HAP-1 (cell line): ENCODE data around the gene TUNAR.

Experiments used
- DNase-seq, 2 experiments: peaks; one replicate each; pipeline ENCODE4 v3.0.0-alpha.2; 2016 to 2020; ENCODE audit warnings: low spot score in 2 of 2
- H3K27me3 ChIP-seq: fragments of 250-450 bp; sonication (Bioruptor Pico); 2 replicates; pipeline ENCODE4 v1.5.1; 2020; ENCODE audit warnings: low read depth, mild to moderate bottlenecking, moderate library complexity
- H3K36me3 ChIP-seq: fragments of 250-450 bp; sonication (Bioruptor Pico); replicated peaks from 2 replicates; pipeline ENCODE4 v1.5.1; 2020; ENCODE audit warnings: mild to moderate bottlenecking
- H3K4me1 ChIP-seq: fragments of 250-450 bp; sonication (Bioruptor Pico); 2 replicates; pipeline ENCODE4 v1.5.1; 2020; ENCODE audit warnings: mild to moderate bottlenecking
- H3K4me3 ChIP-seq: fragments of 250-450 bp; sonication (Bioruptor Pico); 2 replicates; pipeline ENCODE4 v1.5.1; 2020; ENCODE audit warnings: mild to moderate bottlenecking, moderate library complexity
- H3K9me3 ChIP-seq: fragments of 250-450 bp; sonication (Bioruptor Pico); 2 replicates; pipeline ENCODE4 v1.5.1; 2020; ENCODE audit warnings: mild to moderate bottlenecking, moderate library complexity
- in situ Hi-C: fragments of 300-500 bp; cut with MboI; formaldehyde crosslinking; loops from 3 replicates; pipeline ENCODE4 v1.14.3; 2020; ENCODE audit warnings: low sequenced_read_pairs, inconsistent platforms, mixed read lengths

The TUNAR gene

DNA sequence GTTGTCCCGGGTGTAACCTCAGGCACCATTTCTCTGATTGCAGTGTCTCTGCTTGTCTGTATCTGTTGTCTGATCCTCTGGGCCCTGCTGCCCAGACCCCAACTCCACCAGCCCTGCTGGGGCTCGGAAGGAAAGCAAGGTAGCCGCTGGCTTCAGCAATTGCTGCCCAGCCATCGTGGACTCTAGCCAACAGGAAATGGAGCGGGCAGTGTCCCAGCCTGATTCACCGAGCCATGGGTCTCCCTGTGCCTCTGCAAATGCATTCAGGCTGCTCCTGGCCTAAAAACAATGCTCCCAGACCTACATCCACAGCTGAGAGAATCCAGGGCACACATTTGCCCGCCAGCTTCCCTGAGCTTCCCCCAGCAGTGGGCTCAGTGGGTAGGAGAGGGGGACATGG lies 9.2 kb downstream of the TUNAR start:
- no peak for DNase-seq
- Histone ChIP-seq H3K36me3 (no peaks in the 10 kb centered on the region), H3K9me3 (no peaks in the 10 kb centered on the region), H3K4me3 (no peak overlapping the region), H3K27me3 (no peaks in the 10 kb centered on the region), H3K4me1 (no peaks in the 10 kb centered on the region)
- in situ Hi-C loops, result no loop called here

GRCh38 chr14:95886366-95887056 lies 9.9 kb downstream of the TUNAR start:
- Histone ChIP-seq H3K27me3 (no peaks in the 10 kb centered on the region), H3K4me1 (no peaks in the 10 kb centered on the region), H3K4me3 (no peak overlapping the region), H3K9me3 (no peaks in the 10 kb centered on the region), H3K36me3 (no peaks in the 10 kb centered on the region)
- in situ Hi-C loops, result no loop called here
- no peak for DNase-seq

DNA sequence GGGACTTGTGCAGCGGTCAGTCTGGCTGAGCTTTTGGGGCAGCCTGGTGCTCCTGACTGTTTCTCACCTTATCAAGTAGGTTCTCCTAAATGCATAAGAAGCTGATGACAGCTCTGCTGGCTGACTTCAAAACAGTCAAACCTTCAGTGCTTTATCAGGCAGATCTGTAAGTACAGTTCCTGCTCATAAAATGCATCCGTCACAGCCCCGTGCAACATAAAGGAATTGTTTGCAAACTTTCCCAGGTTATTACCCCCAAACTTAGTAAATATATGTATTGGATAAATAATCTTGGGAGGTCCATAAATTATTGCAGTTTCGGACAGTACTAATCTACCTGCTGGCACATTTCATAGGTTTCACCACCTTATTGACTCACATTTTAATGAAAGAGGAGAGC lies 10.7 kb downstream of the TUNAR start:
- DNase-seq, result no peak
- Histone ChIP-seq H3K9me3 (no peaks in the 10 kb centered on the region), H3K4me3 (no peak overlapping the region), H3K4me1 (no peaks in the 10 kb centered on the region), H3K36me3 (no peaks in the 10 kb centered on the region), H3K27me3 (no peaks in the 10 kb centered on the region)
- in situ Hi-C loops, result no loop called here

DNA sequence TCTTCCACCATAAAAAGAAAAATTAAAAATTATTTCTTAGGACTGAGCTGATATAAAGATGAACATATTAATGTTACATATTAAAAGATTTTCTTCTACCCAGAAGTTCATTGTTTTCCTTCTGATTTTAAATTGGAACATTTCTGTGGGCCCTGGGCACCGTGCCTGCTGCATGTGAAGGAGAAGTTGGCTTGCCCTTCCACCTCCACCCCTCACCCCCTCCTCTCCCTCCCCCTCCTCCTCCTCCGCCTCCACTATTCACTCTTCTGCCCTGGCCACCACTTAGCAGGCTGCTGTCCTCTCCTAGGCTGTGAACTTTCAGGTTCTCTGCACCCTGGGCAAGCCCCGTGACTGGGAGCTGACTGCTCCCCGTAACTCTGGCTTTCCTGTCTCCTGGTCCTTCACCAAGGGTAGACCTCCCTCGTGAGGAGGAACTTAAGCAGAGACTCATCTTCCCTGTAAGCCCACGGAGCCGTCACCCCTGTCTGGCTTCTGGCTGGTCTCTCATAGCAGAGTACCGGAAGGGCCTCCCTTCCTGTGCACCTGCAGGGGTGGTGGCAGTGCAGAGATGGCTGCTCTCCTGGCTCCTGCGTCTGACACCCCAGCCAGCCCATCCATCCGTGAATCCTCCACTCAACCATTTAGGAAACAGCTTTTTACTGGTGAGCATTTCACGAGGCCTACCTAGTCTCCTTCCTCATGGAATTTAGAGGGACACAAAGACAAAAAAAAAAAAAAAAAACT lies 12.8 kb downstream of the TUNAR start:
- in situ Hi-C loops, result no loop called here
- H3K4me3 ChIP-seq, result no peak overlapping the region
- no peaks in the 10 kb centered on the region for H3K27me3 ChIP-seq
- no peaks in the 10 kb centered on the region for H3K4me1 ChIP-seq
- DNase-seq, result no peak
- no peaks in the 10 kb centered on the region for H3K9me3 ChIP-seq
- H3K36me3 ChIP-seq, result no peaks in the 10 kb centered on the region

DNA sequence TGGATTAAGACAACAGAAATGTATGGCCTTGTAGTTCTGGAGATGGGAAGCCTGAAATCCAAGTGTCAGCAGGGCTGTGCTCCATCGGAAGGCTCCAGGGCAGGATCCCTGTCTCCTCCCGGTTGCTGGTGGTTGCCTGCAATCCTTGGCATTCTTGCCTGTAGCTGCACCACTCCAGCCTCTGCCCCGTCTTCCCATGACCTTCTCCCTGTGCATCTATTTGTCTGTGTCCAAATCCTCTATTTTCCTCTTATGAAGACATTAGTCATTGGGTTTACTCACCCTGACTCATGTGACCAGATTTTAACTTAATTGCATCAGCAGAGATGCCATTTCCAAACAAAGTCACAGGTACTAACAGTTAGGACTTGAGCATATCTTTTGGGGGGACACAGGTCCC lies 15.1 kb downstream of the TUNAR start:
- Histone ChIP-seq H3K4me1 (peaks cover 4% of the 10 kb centered on the region; the same call in 1 of the 2 replicates), H3K9me3 (no peaks in the 10 kb centered on the region), H3K36me3 (no peaks in the 10 kb centered on the region), H3K27me3 (no peaks in the 10 kb centered on the region), H3K4me3 (no peak overlapping the region)
- no peak for DNase-seq
- in situ Hi-C loops, result no loop called here

DNA sequence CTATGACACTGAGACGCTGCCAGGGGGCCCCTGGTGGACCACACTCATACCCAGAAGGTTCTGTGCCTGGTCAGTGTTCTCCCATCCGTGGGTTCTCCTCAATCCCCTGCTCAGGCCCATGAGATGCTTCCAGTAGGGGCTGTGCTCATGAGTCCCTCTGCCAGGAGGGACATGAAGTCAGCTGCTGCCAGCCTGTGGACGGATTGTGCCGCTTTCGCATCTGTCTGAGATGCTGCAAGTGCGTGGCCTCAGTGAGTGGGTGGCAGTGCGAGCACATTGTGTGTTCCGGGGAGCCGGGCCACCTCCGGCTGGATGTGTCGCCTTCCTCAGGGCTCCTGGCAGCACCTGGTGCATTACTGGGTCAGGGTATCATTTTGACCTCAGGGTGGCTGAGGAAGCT lies 15.5 kb downstream of the TUNAR start:
- in situ Hi-C loops, result no loop called here
- Histone ChIP-seq H3K27me3 (no peaks in the 10 kb centered on the region), H3K4me3 (no peak overlapping the region), H3K9me3 (no peaks in the 10 kb centered on the region), H3K4me1 (peaks cover 8% of the 10 kb centered on the region), H3K36me3 (no peaks in the 10 kb centered on the region)
- DNase-seq, result no peak

- peak in 1 of 2 experiments; percentile 66 for DNase-seq
- H3K9me3 ChIP-seq, result no peaks in the 10 kb centered on the region
- in situ Hi-C loops, result no loop called here
- no peaks in the 10 kb centered on the region for H3K36me3 ChIP-seq
- H3K4me3 ChIP-seq, result no peak overlapping the region
- no peaks in the 10 kb centered on the region for H3K27me3 ChIP-seq
- peaks cover 9% of the 10 kb centered on the region for H3K4me1 ChIP-seq
Measured at GRCh38 chr14:95895720-95896119, 19.1 kb downstream of the TUNAR start.

DNA sequence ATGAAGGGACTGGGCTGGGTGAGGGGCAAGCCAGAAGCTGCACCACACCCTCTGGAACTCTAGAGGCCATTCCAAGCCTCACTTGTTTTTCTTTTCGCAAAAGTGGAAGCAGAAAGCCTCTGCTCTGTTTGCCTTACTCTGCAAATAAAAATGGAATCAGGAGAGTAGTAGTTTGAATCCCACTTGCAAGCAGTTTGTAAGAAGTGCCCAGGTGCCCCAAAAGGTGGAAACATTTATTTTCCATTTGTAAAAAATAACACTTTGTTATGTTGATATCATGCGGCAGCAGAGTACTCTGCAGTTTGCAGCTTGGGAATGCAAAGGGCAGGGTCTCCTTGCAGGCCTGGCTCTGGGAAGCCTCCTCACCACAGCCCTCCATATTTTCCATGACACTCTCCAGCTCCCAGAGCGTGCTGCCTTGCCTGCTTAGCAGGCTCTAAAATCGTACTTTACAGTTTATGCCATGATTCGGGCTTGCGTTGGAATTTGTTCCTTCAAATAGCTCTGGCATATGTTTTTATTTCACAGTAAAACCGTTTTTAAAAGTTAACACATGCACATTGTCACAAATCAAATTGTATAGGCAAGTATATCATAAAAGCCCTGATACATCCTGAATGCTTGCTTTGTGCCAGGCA lies 20.0 kb downstream of the TUNAR start:
- Histone ChIP-seq H3K36me3 (no peaks in the 10 kb centered on the region), H3K27me3 (no peaks in the 10 kb centered on the region), H3K4me1 (peaks cover 9% of the 10 kb centered on the region), H3K4me3 (no peak overlapping the region), H3K9me3 (no peaks in the 10 kb centered on the region)
- in situ Hi-C loops, result no loop called here
- DNase-seq, result no peak

DNA sequence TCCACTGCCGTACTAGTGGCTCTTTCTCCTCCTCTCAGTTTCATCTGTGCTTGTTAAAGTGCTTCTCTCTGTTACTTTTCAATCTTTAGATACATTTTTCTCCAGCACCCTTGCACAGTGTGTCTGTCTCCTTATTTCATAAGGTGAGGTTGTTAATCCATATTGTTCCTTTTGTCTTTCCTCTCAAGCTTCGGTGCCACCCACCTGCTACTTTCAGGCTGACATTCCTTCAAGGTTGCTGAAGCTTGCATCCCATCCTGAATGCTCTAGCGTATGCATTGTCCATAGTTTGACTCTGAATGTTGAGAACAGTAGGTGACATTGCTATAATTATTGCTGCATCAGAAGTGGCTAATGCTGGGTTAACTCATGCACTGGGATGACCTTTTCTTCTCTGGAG lies 20.6 kb downstream of the TUNAR start:
- DNase-seq, result no peak
- H3K4me1 ChIP-seq, result peaks cover 9% of the 10 kb centered on the region
- in situ Hi-C loops, result no loop called here
- H3K4me3 ChIP-seq, result no peak overlapping the region
- no peaks in the 10 kb centered on the region for H3K9me3 ChIP-seq
- no peaks in the 10 kb centered on the region for H3K27me3 ChIP-seq
- no peaks in the 10 kb centered on the region for H3K36me3 ChIP-seq

- DNase-seq, result no peak
- no peaks in the 10 kb centered on the region for H3K9me3 ChIP-seq
- in situ Hi-C loops, result no loop called here
- H3K27me3 ChIP-seq, result no peaks in the 10 kb centered on the region
- no peak overlapping the region for H3K4me3 ChIP-seq
- H3K4me1 ChIP-seq, result peaks cover 7% of the 10 kb centered on the region
- H3K36me3 ChIP-seq, result no peaks in the 10 kb centered on the region
Measured at GRCh38 chr14:95901054-95901453, 24.4 kb downstream of the TUNAR start.

GRCh38 chr14:95902273-95902826 lies 25.7 kb downstream of the TUNAR start:
- H3K9me3 ChIP-seq, result no peaks in the 10 kb centered on the region
- DNase-seq, result no peak
- no peaks in the 10 kb centered on the region for H3K4me1 ChIP-seq
- in situ Hi-C loops, result no loop called here
- no peak overlapping the region for H3K4me3 ChIP-seq
- no peaks in the 10 kb centered on the region for H3K36me3 ChIP-seq
- H3K27me3 ChIP-seq, result no peaks in the 10 kb centered on the region

DNA sequence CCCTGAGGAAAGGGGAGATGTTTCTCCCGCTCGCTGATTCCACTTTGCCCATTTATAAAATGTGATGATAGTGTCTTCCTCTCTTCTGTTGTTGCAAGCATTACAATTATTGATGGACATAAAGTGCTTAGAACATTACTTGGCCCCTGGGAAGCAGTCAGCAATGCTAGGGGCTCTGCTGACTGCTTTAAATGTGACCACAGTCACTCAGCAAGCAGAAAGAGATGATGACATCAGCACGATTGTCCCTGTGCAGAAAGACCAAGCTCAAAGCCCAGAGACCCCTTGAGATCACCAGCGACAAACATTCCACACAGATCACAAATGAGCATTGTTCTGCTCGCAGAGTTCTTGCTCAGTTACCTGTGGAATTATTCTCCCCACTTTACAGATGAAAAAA lies 26.5 kb downstream of the TUNAR start:
- H3K4me3 ChIP-seq, result no peak overlapping the region
- H3K4me1 ChIP-seq, result no peaks in the 10 kb centered on the region
- no peaks in the 10 kb centered on the region for H3K9me3 ChIP-seq
- H3K36me3 ChIP-seq, result no peaks in the 10 kb centered on the region
- DNase-seq, result no peak
- in situ Hi-C loops, result no loop called here
- no peaks in the 10 kb centered on the region for H3K27me3 ChIP-seq

- Histone ChIP-seq H3K36me3 (no peaks in the 10 kb centered on the region), H3K4me3 (no peak overlapping the region), H3K27me3 (no peaks in the 10 kb centered on the region), H3K9me3 (no peaks in the 10 kb centered on the region), H3K4me1 (no peaks in the 10 kb centered on the region)
- in situ Hi-C loops, result no loop called here
- DNase-seq, result no peak
Measured at GRCh38 chr14:95903616-95904107, 27.0 kb downstream of the TUNAR start.

GRCh38 chr14:95906591-95906990 lies 30.0 kb downstream of the TUNAR start:
- H3K4me1 ChIP-seq, result no peaks in the 10 kb centered on the region
- no peak overlapping the region for H3K4me3 ChIP-seq
- in situ Hi-C loops, result no loop called here
- H3K9me3 ChIP-seq, result no peaks in the 10 kb centered on the region
- no peaks in the 10 kb centered on the region for H3K36me3 ChIP-seq
- no peak for DNase-seq
- no peaks in the 10 kb centered on the region for H3K27me3 ChIP-seq
